ENCODE results near the gene ERBB2. TPM values are rescaled to one million over a fixed set of nuclear protein-coding genes. Genes with fewer than 3 reads are reported as not detected.

ERBB2 gene
- total and polyA plus RNA-seq, 2 of the 13 experiments (the other 11 are each of a cell fraction or from before 2014, with no cell fraction given), result 57.7 to 64.1 TPM

GRCh38 chr17:39702901-39703893, 3.3 kb downstream of the ERBB2 start (continued):
- TF ChIP-seq ZFP36 (IDR thresholded peaks at IDR 0.05; ENCODE audit: borderline replicate concordance, low read depth, low read length, partially characterized antibody) (no peak), ZNF234 (CRISPR knock-in tag; conservative IDR thresholded peaks at IDR 0.05) (no peak), SMYD3 (CRISPR knock-in tag; IDR thresholded peaks at IDR 0.05) (peak; percentile 87), SKIL (CRISPR knock-in tag; IDR thresholded peaks at IDR 0.05; ENCODE audit: borderline replicate concordance) (peak; percentile 83), ZNF816 (CRISPR knock-in tag; IDR thresholded peaks at IDR 0.05; ENCODE audit: borderline replicate concordance) (peak; percentile 96), ZIK1 (CRISPR knock-in tag; IDR thresholded peaks at IDR 0.05; ENCODE audit: borderline replicate concordance, low read depth) (peak; percentile 70; the same call in 1 of the 2 replicates), FOXO1 (CRISPR knock-in tag; IDR thresholded peaks at IDR 0.05) (peak; percentile 42; the same call in 1 of the 2 replicates), ZNF75D (CRISPR knock-in tag; IDR thresholded peaks at IDR 0.05; ENCODE audit: borderline replicate concordance) (no peak), SRF (IDR thresholded peaks at IDR 0.05; ENCODE audit: low read depth, low read length) (no peak), ZNF180 (CRISPR knock-in tag; IDR thresholded peaks at IDR 0.05; ENCODE audit: borderline replicate concordance, low read depth) (no peak), ZNF451 (CRISPR knock-in tag; IDR thresholded peaks at IDR 0.05) (no peak; the same call in 1 of the 2 replicates), ZKSCAN8 (CRISPR knock-in tag; IDR thresholded peaks at IDR 0.05; ENCODE audit: borderline replicate concordance) (peak; percentile 30; the same call in 1 of the 2 replicates), CENPT (CRISPR knock-in tag; IDR thresholded peaks at IDR 0.05; ENCODE audit: low read depth) (no peak), GRHL1 (CRISPR knock-in tag; conservative IDR thresholded peaks at IDR 0.05) (no peak; the same call in 1 of the 2 replicates), NR0B2 (CRISPR knock-in tag; IDR thresholded peaks at IDR 0.05) (no peak), ZUFSP (CRISPR knock-in tag; IDR thresholded peaks at IDR 0.05; ENCODE audit: borderline replicate concordance) (no peak), ZNF235 (CRISPR knock-in tag; IDR thresholded peaks at IDR 0.05; ENCODE audit: borderline replicate concordance) (no peak), PHF21A (CRISPR knock-in tag; IDR thresholded peaks at IDR 0.05) (peak; percentile 93), ZNF20 (CRISPR knock-in tag; IDR thresholded peaks at IDR 0.05) (no peak), ZNF460 (CRISPR knock-in tag; IDR thresholded peaks at IDR 0.05; ENCODE audit: borderline replicate concordance) (no peak), ARNT (IDR thresholded peaks at IDR 0.05) (no peak), HOXA5 (CRISPR knock-in tag; IDR thresholded peaks at IDR 0.05) (no peak), KMT2B (CRISPR knock-in tag; IDR thresholded peaks at IDR 0.05) (no peak)
